Stimulated activated CD4-positive, alpha-beta T cell treated with anti-CD3 and anti-CD28 coated beads, Interleukin-1b, Interleukin-23, amount 100 ng/mL, for 48 hours (primary cell): ENCODE data around the gene SLC66A2.
A peak's percentile ranks its signal among the peaks of the same experiment; 100 is the strongest.
"Not testable (repeated sequence)": the region's sequence is repeated elsewhere in the genome, so short reads cannot be mapped to it uniquely, and the experiment has no call there.

Source experiments
- DNase-seq: peaks from one replicate; pipeline ENCODE4 v3.0.0-alpha.2; 2020

SLC66A2 gene

DNA sequence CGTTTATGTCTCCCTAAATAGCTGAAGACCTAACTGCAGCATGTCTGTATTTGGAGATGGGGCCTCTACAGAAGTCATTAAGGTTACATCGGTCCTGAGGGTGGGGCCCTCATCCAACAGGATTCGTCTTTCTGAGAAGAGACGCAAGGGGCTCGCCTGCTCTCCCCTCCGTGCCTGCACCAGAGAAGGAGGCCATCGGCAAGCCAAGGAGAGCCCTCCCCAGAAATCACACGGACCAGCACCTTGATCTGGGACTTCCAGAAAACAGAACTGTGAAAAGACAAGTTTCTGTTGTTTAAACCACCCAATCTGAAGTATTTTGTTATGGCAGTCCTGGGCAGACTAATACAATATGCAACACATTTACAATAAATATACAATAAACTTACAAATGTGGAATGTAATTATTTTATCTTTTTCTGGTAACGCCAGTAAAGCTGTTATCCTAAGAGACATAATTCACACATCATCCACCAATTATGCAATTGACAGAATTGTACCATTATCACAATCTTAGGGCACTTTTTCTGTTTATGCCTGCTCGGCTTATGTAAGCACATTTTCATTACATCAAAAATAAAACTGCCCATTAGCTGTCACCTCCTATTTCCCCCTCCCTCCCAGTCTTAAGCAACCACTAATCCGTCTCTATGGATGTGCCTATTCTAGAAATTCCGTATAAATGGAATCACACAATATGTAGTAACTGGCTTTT, 19.1 kb upstream of the SLC66A2 start:
- no peak for DNase-seq

DNA sequence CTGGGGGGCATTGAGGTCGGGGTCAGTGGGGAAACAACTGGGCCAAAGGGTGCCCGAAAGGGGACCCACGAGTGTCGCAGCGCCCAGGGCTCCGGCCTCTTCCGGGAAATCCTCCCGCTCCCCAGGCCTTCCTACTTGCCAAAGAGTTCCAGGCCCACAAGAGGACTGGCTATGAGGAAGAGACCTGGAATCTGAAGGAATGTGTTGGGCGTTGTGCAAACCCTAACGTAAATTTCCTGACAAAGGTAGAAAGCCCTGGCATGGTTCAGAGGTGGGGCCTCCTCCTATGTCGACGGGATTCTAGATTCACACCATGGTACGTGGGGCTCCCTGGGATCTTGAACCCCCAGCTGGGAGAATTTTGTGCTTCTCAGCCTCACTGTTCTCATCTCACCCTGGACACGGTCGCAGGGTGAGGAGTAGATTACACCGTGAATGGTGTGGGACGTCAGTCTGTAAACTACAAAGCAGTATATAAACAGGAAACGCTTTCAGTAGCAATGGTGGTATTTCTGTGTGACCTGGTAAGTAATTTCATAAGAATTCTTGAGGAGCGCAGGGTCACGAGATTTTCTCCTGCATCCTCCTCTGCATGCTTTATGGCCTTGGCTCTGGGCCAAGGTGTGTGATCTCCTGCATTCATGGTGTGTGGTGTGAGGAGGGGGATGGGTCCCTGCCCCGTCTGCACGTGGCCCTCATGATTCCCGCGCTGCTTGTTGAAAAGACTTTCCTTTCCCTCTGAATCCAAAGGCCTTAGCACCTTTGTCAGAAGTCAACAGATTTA, 13.9 kb upstream of the SLC66A2 start:
- no peak for DNase-seq

DNA sequence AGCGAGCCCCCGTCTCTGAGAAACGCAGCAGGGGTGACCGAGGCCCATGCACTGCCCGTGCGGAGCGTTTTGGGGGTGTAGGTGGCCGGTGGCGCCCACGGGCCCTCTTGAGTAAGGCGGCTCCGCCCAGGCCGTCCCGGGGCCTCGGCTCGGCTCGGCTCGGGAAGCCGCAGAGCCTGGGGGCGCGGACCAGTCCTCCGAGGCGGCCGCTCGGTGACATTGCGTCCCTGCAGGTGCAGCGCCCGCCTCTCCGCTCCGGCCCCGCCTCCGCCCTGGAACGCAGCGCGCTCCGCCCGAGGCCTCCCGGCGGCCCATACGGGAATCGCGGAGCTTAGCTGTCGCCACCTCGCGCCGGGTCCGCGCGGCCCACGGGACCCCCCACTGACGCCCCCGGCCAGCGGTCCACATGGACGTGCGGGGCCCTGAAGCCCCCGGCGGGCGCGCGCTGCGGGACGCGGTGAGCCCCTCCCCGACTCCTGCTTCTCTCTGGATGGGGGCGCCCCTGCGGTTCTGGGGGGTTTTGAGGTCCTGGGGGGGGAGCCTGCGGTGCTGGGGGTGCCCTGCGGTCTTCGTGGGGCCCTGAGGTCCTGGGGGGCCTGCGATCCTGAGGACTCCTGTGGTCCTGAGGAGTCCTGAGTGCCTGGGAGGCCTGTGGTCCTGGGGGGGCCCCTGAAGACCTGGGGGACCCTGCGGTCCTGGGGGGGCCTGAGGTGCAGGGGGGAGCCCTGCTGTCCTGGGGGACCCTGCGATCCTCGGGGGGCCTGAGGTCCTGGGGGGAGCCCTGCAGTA, 13.1 kb upstream of the SLC66A2 start, which contains the start of gene HSBP1L1:
Gene HSBP1L1, plus strand, starts transcription at position 314 of the 789 bp plus-strand sequence. Its CDS starts 93 bp downstream, at position 407.
- DNase-seq: peak; percentile 70

- no peak for DNase-seq
Measured at GRCh38 chr18:79963658-79964329, 12.3 kb upstream of the SLC66A2 start.

GRCh38 chr18:79962835-79963657, 11.6 kb upstream of the SLC66A2 start:
- peak; percentile 62 for DNase-seq

GRCh38 chr18:79962311-79962710, 10.9 kb upstream of the SLC66A2 start:
- DNase-seq: no peak

- DNase-seq: no peak
Measured at GRCh38 chr18:79961527-79962291, 10.3 kb upstream of the SLC66A2 start.

DNA sequence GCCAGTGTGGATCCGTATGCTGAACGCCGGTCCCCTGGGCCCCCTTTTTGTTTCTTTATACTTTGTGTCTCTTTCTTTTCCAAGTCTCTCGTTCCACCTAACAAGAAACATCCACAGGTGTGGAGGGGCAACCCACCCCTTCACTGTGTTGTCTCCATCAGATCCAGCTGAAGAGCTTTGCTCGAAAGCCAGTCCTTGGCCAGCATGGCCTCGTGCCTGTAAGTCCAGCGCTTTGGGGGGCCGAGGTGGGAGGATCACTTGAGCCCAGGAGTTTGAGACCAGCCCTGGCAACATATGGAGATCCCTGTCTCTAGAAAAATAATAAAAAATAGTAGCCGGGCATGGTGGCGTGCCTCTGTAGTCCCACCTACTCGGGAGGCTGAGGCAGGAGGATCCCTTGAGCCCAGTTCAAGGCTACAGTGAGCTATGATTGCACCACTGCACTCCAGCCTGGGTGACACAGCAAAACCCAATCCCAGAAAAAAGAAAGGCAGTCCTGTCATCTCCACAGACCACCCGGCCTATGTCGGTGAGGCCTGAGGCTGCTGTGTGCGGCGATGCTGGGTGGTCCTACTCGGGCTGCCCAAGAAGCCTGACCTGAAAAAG, 9.6 kb upstream of the SLC66A2 start:
- DNase-seq: no peak

DNA sequence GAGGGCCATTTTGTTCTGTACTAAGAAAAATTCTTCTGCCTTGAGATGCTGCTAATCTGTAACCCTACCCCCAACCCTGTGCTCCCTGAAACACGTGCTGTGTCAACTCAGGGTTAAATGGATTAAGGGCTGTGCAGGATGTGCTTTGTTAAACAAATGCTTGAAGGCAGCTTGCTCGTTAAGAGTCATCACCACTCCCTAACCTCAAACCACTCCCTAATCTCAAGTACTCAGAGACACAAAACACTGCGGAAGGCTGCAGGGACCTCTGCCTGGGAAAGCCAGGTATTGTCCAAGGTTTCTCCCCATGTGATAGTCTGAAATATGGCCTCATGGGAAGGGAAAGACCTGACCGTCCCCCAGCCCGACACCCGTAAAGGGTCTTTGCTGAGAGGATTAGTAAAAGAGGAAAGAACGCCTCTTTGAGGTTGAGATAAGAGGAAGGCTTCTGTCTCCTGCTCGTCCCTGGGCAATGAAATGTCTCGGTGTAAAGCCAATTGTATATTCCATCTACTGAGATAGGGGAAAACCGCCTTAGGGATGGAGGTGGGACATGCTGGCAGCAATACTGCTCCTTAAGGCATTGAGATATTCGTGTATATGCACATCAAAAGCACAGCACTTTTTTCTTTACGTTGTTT, 8.8 kb upstream of the SLC66A2 start:
- DNase-seq: not testable (repeated sequence)

DNA sequence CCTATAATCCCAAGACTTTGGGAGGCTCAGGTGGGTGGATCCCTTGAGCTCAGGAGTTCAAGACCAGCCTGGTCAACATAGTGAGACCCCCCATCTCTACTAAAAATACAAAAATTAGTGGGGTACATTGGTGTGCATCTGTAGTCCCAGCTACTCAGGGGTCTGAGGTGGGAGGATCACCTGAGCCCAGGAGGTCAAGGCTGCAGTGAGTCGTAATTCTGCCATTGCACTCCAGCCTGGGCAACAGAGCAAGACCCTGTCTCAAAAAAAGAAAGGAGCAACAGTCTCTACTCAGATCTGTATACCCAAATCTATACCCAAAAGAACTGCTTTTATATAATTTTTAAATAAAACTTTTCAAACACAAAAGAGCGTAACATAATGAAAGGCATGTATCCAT, 7.5 kb upstream of the SLC66A2 start:
- no peak for DNase-seq

- DNase-seq: no peak
Measured at GRCh38 chr18:79956276-79956675, 4.8 kb upstream of the SLC66A2 start.

GRCh38 chr18:79955302-79956075, 4.0 kb upstream of the SLC66A2 start:
- no peak for DNase-seq

GRCh38 chr18:79954791-79955190, 3.3 kb upstream of the SLC66A2 start:
- DNase-seq: no peak

GRCh38 chr18:79953971-79954651, 2.7 kb upstream of the SLC66A2 start:
- peak; percentile 58 for DNase-seq

DNA sequence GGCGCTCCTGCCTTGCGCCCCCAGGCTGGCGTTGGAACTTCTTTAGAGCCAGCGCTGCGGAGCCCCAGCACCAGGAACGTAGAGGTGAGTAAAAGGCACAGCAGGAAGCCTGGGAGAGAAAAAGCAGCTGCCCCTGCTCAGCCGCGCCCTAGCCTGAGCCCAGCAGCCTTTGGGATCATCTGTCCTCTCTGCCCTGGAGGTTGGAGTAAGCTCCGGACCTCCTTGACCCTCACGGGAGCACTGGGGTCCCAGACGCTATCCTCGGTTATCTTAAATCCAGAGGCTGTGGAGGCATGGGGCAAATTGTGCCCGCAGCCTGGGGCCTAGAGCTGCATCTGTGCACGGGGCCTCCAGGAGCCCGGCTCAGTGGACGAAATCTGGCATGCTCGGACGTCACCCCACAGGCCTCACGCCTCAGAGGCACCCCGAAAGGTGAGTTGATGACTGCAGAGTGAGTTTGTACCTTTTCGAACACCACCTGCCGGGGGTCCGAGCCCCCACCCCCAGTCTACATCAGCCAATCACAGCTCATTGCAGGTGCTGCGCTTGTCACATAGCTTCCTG, 1.6 kb upstream of the SLC66A2 start:
- DNase-seq: no peak

GRCh38 chr18:79952456-79952995, 1.1 kb upstream of the SLC66A2 start:
- no peak for DNase-seq

GRCh38 chr18:79950515-79951341, 725 bp downstream of the SLC66A2 start:
- DNase-seq: no peak
